HCT116 (cell line): ENCODE data around the gene LEKR1. TPM values are rescaled to one million over a fixed set of nuclear protein-coding genes. Genes with fewer than 3 reads are reported as not detected.

Experiments used
- ATAC-seq: fragments of 200-7000 bp; cut with Tn5 transposase; 2 replicates; pipeline ENCODE4 v1.9.1; 2020; ENCODE audit warnings: mild to moderate bottlenecking, moderate library complexity
- BruUV-seq: library from RNA; stranded (reverse); fragments of 400-500 nt; replicated peaks from 2 replicates; lab custom pipeline; 2021; lab: Mats Ljungman, UMichigan
- CTCF ChIA-PET: fragments of 300-600 bp; sonication (Branson Sonifier 250); formaldehyde crosslinking; loops from one replicate; lab custom pipeline; 2021; ENCODE audit warnings: antibody characterized with exemption; lab: Charles Lee
- POLR2A ChIA-PET: fragments of 300-600, 350-600 bp; sonication (Branson Sonifier 250); formaldehyde crosslinking; loops from one replicate; lab custom pipeline; 2021; ENCODE audit warnings: antibody characterized with exemption; lab: Charles Lee
- RAD21 ChIA-PET, 2 experiments: fragments of 300-600 bp; sonication (Branson Sonifier 250); formaldehyde crosslinking; loops; one replicate each; lab custom pipeline; 2023; ENCODE audit warnings: low total read pairs in 2 of 2; ENCODE audit not compliant: uncharacterized antibody in 2 of 2, unreplicated experiment in 2 of 2, low non-redundant PET in 1 of 2; lab: Charles Lee
- DNase-seq: peaks from one replicate; pipeline ENCODE4 v3.0.0-alpha.2; 2010; ENCODE audit warnings: low read depth, low spot score
- H2AFZ ChIP-seq: fragments of 200-600 bp; shearing (Covaris generic), sonication (generic); 2 replicates; pipeline ENCODE4 v1.6.1; 2017; ENCODE audit warnings: low read depth, mixed run types, mixed read lengths, antibody characterized with exemption, low read length; ENCODE audit not compliant: poor library complexity, severe bottlenecking
- H3K27ac ChIP-seq: 2 replicates; pipeline ENCODE4 v1.5.1; 2012; ENCODE audit warnings: low read depth, low read length
- H3K27me3 ChIP-seq: fragments of 200-600 bp; sonication (generic); 2 replicates; pipeline ENCODE4 v1.6.1; 2016; ENCODE audit warnings: mixed run types, low read length, mixed read lengths; ENCODE audit not compliant: insufficient read depth
- H3K36me3 ChIP-seq, 2 experiments: fragments of 200-500 bp in 1 of 2; fragments of 200-600 bp in 1 of 2; sonication (Bioruptor generic) in 1 of 2; sonication (generic) in 1 of 2; 2 replicates each; pipeline versions ENCODE4 v1.5.1 to v1.6.1; 2014 to 2016; ENCODE audit warnings: low read length in 2 of 2, inconsistent platforms in 1 of 2, mixed read lengths in 1 of 2, mixed run types in 1 of 2; ENCODE audit not compliant: insufficient read depth in 2 of 2, control insufficient read depth in 1 of 2
- H3K4me1 ChIP-seq, 2 experiments: fragments of 200-600 bp in 1 of 2; sonication (generic) in 1 of 2; 2 replicates each; pipeline versions ENCODE4 v1.5.1 to v1.6.1; 2012 to 2017; ENCODE audit warnings: low read length in 2 of 2, inconsistent platforms in 1 of 2, mild to moderate bottlenecking in 1 of 2, mixed read lengths in 1 of 2, mixed run types in 1 of 2, moderate library complexity in 1 of 2; ENCODE audit not compliant: insufficient read depth in 2 of 2, control insufficient read depth in 1 of 2
- H3K4me2 ChIP-seq: fragments of 200-600 bp; sonication (generic); 2 replicates; pipeline ENCODE4 v1.6.1; 2017; ENCODE audit warnings: mixed run types, low read length, mixed read lengths
- H3K4me3 ChIP-seq, 2 experiments: fragments of 200-600 bp in 1 of 2; sonication (generic) in 1 of 2; replicated peaks in 1 of 2; 2 replicates each; pipeline ENCODE4 v1.5.1; 2011 to 2016; ENCODE audit warnings: low read length in 2 of 2, control low read depth in 1 of 2, low read depth in 1 of 2, mild to moderate bottlenecking in 1 of 2, mixed read lengths in 1 of 2, mixed run types in 1 of 2
- H3K79me2 ChIP-seq: fragments of 200-600 bp; sonication (generic); 2 replicates; pipeline ENCODE4 v1.6.1; 2017; ENCODE audit warnings: mild to moderate bottlenecking, mixed run types, low read length, moderate library complexity, mixed read lengths; ENCODE audit not compliant: insufficient read depth
- H3K9ac ChIP-seq: fragments of 200-600 bp; sonication (generic); 2 replicates; pipeline ENCODE4 v1.6.1; 2016; ENCODE audit warnings: low read length, mixed read lengths
- H3K9me2 ChIP-seq: fragments of 200-600 bp; sonication (generic), shearing (Covaris generic); 2 replicates; pipeline ENCODE4 v1.6.1; 2017; ENCODE audit warnings: mixed run types, mild to moderate bottlenecking, moderate library complexity; ENCODE audit not compliant: insufficient read depth
- H3K9me3 ChIP-seq, 2 experiments: fragments of 200-500 bp in 1 of 2; fragments of 200-600 bp in 1 of 2; sonication (Bioruptor generic) in 1 of 2; sonication (generic) in 1 of 2; 2 replicates each; pipeline ENCODE4 v1.6.1; 2014 to 2017; ENCODE audit warnings: low read length in 2 of 2, mixed read lengths in 2 of 2, inconsistent platforms in 1 of 2, low read depth in 1 of 2, mild to moderate bottlenecking in 1 of 2, mixed run types in 1 of 2, moderate library complexity in 1 of 2; ENCODE audit not compliant: control insufficient read depth in 1 of 2, insufficient read depth in 1 of 2
- H4K20me1 ChIP-seq: fragments of 200-600 bp; sonication (generic), shearing (Covaris generic); 2 replicates; pipeline ENCODE4 v1.6.1; 2017; ENCODE audit warnings: mixed run types, mild to moderate bottlenecking, moderate library complexity; ENCODE audit not compliant: insufficient read depth
- CBX3 ChIP-seq: IDR thresholded peaks from 2 replicates; pipeline ENCODE4 v1.6.1; 2012; ENCODE audit warnings: low read depth
- EGR1 ChIP-seq: IDR thresholded peaks from 2 replicates; pipeline ENCODE4 v1.6.1; 2012; ENCODE audit warnings: low read depth
- ELF1 ChIP-seq: IDR thresholded peaks from 2 replicates; pipeline ENCODE4 v1.6.1; 2012; ENCODE audit warnings: low read depth, borderline replicate concordance
- SIN3A ChIP-seq: IDR thresholded peaks from 2 replicates; pipeline ENCODE4 v1.6.1; 2012; ENCODE audit warnings: low read depth
- SRF ChIP-seq: IDR thresholded peaks from 2 replicates; pipeline ENCODE4 v1.6.1; 2012; ENCODE audit warnings: low read depth
- ZFX ChIP-seq: fragments of 450-650 bp; IDR thresholded peaks from 2 replicates; pipeline ENCODE4 v1.6.1; 2017
- ZNF274 ChIP-seq: fragments of 200-500 bp; sonication (Bioruptor generic); IDR thresholded peaks from 2 replicates; pipeline ENCODE4 v1.6.1; 2014; ENCODE audit warnings: mild to moderate bottlenecking, low read depth, low read length, inconsistent platforms
- intact Hi-C: fragments of 100-400 bp; cut with micrococcal nuclease; formaldehyde crosslinking; loops from 2 replicates; pipeline ENCODE4 v1.10.0; 2022
- total RNA-seq: library from RNA; stranded (reverse); gene quantifications from one replicate; pipeline ENCODE4 v1.2.1, GENCODE V29; 2021; ENCODE audit not compliant: unreplicated experiment
- TF ChIP-seq, protein P1 (sequence below): IDR thresholded peaks from 2 replicates; pipeline ENCODE4 v1.6.1; 2012
- TF ChIP-seq, protein P2 (sequence below): IDR thresholded peaks from 2 replicates; pipeline ENCODE4 v1.6.1; 2011; ENCODE audit warnings: mild to moderate bottlenecking, low read length, moderate library complexity; ENCODE audit not compliant: insufficient replicate concordance; ENCODE audit errors: extremely low read depth
- TF ChIP-seq, protein P3 (sequence below): IDR thresholded peaks from 2 replicates; pipeline ENCODE4 v1.6.1; 2012

The LEKR1 gene
- total RNA-seq, 1 experiment from 2014 or later = 2.1 TPM

DNA sequence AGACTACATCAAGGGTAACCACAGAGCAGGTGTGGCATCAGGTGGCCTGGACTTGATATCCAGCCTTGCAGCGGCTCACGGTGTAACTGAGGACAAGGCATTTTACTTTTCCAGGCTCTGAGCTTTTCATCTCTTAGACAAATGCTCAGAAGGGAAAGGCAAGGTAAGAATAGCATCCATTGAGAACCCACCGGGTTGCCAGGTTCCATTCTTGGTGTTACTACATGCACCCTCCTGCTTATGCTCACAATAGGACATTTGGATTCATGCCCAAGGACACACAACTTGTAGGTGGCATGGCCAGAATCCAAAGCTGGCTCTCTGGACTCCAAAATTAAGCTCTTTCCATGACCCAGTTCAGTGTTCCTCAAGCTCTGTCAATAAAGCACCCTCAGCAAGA, 248.3 kb downstream of the LEKR1 start:
- no peak overlapping the region for H3K4me3 ChIP-seq
- TF ChIP-seq ZFX = no peak
- no peak for TF ChIP-seq ELF1
- no peak for TF ChIP-seq SIN3A
- TF ChIP-seq CBX3 = no peak
- TF ChIP-seq, protein P1, sequence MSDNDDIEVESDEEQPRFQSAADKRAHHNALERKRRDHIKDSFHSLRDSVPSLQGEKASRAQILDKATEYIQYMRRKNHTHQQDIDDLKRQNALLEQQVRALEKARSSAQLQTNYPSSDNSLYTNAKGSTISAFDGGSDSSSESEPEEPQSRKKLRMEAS = no peak
- TF ChIP-seq SRF = no peak
- TF ChIP-seq, protein P2, sequence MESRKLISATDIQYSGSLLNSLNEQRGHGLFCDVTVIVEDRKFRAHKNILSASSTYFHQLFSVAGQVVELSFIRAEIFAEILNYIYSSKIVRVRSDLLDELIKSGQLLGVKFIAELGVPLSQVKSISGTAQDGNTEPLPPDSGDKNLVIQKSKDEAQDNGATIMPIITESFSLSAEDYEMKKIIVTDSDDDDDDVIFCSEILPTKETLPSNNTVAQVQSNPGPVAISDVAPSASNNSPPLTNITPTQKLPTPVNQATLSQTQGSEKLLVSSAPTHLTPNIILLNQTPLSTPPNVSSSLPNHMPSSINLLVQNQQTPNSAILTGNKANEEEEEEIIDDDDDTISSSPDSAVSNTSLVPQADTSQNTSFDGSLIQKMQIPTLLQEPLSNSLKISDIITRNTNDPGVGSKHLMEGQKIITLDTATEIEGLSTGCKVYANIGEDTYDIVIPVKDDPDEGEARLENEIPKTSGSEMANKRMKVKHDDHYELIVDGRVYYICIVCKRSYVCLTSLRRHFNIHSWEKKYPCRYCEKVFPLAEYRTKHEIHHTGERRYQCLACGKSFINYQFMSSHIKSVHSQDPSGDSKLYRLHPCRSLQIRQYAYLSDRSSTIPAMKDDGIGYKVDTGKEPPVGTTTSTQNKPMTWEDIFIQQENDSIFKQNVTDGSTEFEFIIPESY = no peak
- TF ChIP-seq, all 23 proteins: peak for 0

DNA sequence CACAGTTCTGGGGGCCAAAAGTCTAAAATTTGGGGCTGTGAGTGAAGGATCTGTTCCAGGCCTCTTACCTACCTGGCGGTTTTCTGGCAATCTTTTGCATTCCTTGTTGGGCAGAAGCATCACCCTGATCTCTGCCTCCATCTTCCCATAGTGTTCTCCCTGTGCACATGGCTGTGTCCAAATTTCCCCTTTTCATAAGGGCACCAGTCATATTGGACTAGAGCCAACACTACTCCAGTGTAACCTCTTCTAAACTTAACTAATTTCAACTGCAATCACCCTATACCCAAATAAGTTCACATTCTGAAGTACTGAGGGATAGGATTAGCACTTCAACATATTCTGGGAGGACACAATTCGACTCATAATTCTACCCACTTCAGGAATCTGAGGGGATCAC, 248.8 kb downstream of the LEKR1 start:
- Histone ChIP-seq H4K20me1 (no peaks in the 10 kb centered on the region), H3K4me3 (no peak overlapping the region), H2AFZ (no peak overlapping the region), H3K9me3 (no peaks in the 10 kb centered on the region), H3K9ac (no peak overlapping the region), H3K36me3 (no peaks in the 10 kb centered on the region), H3K4me2 (no peak overlapping the region), H3K79me2 (no peaks in the 10 kb centered on the region), H3K4me1 (peaks cover 0 to 12% of the 10 kb centered on the region in 2 experiments; a peak in 2 of 4 replicates), H3K9me2 (no peaks in the 10 kb centered on the region), H3K27me3 (no peaks in the 10 kb centered on the region), H3K27ac (no peak overlapping the region)
- ChIA-PET POLR2A (interaction anchor here (0.8 kb wide), 1 partner anchor 16 kb away, joined by 4 read pairs; no protein-coding TSS in a partner anchor), CTCF (no interaction called here), RAD21 (no interaction called here)
- BruUV-seq = no TSS peak
- TF ChIP-seq, protein P3, sequence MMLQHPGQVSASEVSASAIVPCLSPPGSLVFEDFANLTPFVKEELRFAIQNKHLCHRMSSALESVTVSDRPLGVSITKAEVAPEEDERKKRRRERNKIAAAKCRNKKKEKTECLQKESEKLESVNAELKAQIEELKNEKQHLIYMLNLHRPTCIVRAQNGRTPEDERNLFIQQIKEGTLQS = no peak
- no peak for TF ChIP-seq ZNF274
- no peak for TF ChIP-seq EGR1
- DNase-seq (no peak), ATAC-seq (no peak)
- intact Hi-C loops = no loop called here

More for the DNA sequence above, 248.3 kb downstream of the LEKR1 start:
- no peak for DNase-seq
- Histone ChIP-seq H4K20me1 (no peaks in the 10 kb centered on the region), H2AFZ (no peak overlapping the region), H3K4me1 (peaks cover 0 to 12% of the 10 kb centered on the region in 2 experiments; a peak in 2 of 4 replicates), H3K4me2 (no peak overlapping the region), H3K9me2 (no peaks in the 10 kb centered on the region), H3K27ac (no peak overlapping the region), H3K79me2 (no peaks in the 10 kb centered on the region), H3K36me3 (no peaks in the 10 kb centered on the region), H3K9me3 (no peaks in the 10 kb centered on the region), H3K27me3 (no peaks in the 10 kb centered on the region), H3K9ac (no peak overlapping the region)
- intact Hi-C loops = no loop called here
- ATAC-seq = no peak
- ChIA-PET POLR2A (interaction anchor here (0.8 kb wide), 1 partner anchor 17 kb away, joined by 4 read pairs; no protein-coding TSS in a partner anchor), RAD21 (no interaction called here), CTCF (no interaction called here)
- BruUV-seq = no TSS peak
